ENCODE data around the gene MDH2.

DNA sequence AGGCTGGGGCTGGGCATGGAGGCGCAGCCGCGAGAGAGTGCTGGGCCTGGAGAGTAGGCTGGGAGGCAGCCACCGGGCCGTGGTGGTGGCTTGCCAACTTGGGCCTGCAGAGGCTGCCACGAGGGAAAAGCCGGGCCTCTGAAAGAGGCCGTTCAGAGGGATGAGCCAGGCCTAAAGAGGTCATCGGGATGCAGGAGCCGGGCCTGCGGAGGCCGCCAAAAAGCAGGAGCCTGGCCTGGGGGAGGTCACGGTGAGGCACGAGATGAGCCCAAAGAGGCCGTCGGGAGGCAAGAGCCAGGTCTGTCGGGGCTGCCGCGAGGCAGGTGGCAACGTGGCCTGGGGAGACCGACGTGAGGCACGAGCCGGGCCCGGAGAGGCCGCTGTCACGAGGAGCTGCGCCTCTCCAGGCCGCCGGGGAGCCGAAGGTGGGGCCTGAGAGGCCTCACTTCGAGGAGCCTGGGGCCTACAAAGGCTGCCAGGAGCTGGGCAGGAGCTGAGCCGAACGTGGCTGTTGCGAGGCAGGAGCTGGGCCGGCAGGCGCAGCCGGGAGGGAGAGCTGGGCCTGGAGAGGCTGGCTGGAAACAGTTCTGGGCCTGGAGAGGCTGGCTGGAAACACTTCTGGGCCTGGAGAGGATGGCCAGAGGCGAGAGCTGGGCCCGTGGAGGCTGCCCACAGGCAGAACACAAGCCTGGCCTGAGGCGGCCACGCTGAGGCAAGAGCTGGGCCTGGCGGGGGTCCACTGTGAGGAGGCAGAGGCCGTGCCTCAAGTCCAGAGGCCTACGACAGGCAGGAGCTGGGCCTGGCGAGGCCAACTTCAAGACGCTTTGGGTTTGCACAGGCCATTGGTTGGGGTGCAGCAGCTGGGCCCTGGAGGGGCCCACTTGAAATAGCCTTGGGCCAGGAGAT is 24.6 kb downstream of the MDH2 start:
- TF ChIP-seq POLR2AphosphoS5 (IDR thresholded peaks at IDR 0.05; ENCODE audit: low read depth, low read length) (no peak), TAF1 (IDR thresholded peaks at IDR 0.05; ENCODE audit: borderline replicate concordance, insufficient read depth, low read length) (no peak)
